GM12872 (cell line): ENCODE results near the gene EMILIN2.

Experiments
- TF ChIP-seq, protein P1 (sequence below): IDR thresholded peaks from 3 replicates; pipeline ENCODE4 v1.5.1; 2011; ENCODE audit warnings: low read depth, mild to moderate bottlenecking, low read length, moderate library complexity; ENCODE audit not compliant: insufficient read depth

EMILIN2 gene

DNA sequence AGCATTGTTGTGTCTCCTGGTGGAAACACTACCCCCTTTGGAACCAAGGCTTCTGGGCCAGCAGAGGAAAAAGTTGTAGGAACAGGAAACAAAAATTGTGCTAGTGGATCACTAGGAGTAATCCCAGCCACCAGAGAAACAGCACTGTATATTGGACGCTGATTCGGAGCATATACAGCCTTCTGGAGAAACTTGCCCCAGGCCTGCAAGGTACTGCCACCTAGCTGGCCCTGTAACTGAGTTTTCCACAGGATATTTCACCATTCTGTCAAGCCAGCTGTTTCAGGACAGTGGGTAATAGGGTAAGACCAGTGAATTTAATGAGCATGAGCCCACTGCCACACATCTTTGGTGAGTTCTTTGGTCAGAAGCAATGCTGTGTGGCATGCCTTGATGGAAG is 25.1 kb upstream of the EMILIN2 start:
- TF ChIP-seq, protein P1, sequence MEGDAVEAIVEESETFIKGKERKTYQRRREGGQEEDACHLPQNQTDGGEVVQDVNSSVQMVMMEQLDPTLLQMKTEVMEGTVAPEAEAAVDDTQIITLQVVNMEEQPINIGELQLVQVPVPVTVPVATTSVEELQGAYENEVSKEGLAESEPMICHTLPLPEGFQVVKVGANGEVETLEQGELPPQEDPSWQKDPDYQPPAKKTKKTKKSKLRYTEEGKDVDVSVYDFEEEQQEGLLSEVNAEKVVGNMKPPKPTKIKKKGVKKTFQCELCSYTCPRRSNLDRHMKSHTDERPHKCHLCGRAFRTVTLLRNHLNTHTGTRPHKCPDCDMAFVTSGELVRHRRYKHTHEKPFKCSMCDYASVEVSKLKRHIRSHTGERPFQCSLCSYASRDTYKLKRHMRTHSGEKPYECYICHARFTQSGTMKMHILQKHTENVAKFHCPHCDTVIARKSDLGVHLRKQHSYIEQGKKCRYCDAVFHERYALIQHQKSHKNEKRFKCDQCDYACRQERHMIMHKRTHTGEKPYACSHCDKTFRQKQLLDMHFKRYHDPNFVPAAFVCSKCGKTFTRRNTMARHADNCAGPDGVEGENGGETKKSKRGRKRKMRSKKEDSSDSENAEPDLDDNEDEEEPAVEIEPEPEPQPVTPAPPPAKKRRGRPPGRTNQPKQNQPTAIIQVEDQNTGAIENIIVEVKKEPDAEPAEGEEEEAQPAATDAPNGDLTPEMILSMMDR: no peak

DNA sequence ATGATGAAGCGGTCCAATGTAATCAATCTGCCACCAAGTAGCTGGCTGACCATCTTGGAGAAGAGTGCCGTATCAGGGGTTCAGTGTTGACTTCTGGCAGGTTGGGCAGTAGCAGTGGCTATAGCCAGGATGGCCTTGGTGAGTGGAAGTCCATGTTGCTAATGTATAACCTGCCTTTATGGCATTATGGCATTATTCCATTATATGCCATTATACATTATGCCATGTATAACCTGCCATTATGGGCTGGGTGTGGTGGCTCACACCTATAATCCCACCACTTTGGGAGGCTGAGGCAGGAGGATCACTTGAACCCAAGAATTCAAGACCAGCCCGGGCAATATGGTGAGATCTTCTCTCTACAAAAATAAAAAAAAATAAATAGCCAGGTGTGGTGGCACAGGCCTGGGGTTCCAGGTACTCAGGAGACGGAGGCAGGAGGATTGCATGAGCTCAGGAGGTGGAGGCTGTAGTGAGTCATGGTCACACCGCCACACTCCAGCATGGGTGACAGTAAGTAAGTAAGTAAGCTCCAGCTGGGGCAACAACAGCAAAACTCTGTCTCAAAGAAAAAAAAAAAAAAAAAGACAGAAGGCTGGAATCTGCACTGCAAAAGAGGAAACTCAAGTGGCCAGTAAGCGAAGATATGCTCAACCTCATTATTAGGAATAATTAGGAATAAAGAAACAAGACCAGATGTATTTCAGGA is 24.4 kb upstream of the EMILIN2 start:
- TF ChIP-seq, protein P1: no peak

DNA sequence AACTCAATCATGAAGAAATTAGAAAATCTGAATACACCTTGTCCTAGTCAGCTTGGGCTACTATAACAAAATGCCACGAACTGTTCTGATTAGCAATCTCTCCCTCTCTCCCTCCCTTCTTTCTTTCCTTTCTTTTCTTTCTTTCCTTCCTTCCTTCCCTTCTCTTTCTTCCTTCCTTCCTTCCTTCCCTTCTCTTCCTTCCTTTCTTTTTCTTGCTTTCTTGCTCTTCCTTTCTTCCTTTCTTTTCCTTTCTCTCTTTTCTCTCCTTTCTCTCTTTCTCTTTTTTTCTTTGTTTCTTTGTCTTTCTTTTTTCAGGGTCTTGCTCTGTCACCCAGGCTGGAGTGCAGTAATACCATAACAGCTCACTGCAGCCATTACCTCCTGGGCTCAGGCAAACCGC is 23.6 kb upstream of the EMILIN2 start:
- TF ChIP-seq, protein P1: no peak

DNA sequence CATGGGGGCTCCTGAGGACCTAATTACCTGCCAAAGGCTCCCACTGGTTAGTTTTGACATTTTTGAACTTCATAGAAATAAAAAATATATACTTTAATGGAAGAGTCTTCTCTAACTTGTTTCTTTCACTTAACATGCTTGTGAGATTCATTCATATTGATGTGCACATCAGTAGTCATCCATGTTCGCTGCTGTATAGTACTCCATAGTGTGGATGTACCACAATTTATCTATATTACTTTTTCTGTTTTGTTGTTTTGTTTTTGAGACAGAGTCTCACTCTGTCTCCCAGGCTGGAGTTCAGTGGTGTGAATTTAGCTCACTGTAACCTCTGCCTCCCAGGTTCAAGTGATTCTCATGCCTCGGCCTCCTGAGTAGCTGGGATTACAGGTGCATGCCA is 22.8 kb upstream of the EMILIN2 start:
- TF ChIP-seq, protein P1: no peak

DNA sequence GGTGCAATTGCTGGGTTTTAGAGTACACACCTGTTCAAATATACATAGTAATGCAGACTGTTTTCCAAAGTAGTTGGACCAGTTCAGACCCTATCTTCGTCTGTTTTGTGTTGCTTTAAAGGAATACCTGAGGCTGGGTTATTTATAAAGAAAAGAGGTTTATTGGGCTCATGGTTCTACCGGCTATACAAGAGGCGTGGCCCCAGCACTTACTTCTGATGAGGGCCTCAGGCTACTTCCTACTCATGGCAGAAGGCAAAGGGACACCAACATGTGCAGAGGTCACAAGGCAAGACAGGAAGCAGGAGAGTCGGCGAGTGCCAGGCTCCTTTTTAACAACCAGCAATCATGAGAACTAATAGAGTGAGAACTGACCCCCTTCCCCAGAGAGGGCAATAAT is 21.9 kb upstream of the EMILIN2 start:
- TF ChIP-seq, protein P1: no peak

DNA sequence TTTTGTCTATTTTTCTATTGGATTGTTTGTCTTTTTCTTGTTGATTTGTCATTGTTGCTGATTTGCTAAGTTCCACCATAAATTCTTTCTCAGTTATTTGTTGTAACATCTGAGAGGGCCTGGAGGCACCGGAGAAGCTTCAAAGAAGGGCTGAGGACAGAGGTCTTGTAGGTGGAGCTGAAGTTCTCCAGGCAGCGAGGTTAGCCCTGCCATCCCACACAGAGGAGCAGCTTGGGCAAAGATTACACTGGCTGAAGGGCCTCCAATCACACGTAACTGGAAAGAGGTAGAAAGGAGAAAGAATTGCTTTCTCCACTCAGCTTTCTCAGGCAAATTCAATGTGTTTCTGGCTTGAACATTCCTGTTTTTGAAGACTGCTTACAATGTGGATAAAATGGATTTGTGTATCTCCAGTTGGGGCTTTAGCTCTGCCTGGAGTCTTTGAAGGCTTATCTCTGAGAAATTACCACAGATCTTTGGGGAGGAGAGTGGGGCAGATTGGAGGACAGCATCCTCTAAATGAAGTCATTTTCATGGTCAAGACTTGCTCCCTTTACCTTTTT is 21.1 kb upstream of the EMILIN2 start:
- TF ChIP-seq, protein P1: no peak

DNA sequence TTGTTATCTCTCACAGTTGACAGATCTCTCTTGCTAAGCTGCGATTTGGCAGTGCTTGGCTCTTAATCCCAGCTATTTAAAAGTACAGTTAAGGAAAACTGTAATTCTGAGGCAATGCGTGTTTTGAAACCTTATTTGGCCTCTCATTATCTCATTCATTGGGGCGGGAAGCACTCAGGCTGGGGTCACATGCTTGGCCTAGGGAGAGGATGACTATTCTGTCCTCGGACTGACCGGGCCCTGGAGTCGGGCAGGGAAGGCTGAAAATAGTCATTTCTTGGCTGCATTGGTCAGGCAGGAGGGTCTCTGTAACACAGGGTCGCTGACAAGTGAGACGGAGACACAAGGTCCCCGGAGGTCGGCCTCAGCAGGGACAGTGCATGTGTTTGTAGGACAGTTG is 20.2 kb upstream of the EMILIN2 start:
- TF ChIP-seq, protein P1: no peak
